ENCODE results near the gene RASGRF2. TPM values are rescaled to one million over a fixed set of nuclear protein-coding genes. Genes with fewer than 3 reads are reported as not detected.

RASGRF2 gene
- total and polyA plus RNA-seq, 2 of the 8 experiments (the other 6 are each of a cell fraction or from before 2014, with no cell fraction given) = 2.6 to 29.5 TPM

DNA sequence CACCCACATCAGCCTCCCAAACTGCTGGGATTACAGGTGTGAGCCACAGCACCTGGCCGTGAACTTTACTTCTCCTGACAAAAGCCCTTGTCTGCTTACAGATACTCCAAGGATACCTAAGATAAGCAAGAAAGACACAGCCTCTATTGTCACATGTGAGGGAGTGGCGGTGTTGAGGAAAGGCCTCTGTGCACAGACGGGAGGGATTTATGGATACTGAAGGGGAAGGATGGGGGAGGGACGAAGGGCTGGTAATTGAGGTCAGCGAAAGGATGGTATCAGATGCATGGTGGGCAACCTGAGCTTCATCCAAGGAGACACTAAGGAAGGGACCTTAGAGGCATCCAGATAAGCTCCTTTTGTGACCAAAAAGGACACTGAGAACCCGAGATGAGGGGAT lies 206.3 kb downstream of the RASGRF2 start (continued):
- TF ChIP-seq, protein P1, sequence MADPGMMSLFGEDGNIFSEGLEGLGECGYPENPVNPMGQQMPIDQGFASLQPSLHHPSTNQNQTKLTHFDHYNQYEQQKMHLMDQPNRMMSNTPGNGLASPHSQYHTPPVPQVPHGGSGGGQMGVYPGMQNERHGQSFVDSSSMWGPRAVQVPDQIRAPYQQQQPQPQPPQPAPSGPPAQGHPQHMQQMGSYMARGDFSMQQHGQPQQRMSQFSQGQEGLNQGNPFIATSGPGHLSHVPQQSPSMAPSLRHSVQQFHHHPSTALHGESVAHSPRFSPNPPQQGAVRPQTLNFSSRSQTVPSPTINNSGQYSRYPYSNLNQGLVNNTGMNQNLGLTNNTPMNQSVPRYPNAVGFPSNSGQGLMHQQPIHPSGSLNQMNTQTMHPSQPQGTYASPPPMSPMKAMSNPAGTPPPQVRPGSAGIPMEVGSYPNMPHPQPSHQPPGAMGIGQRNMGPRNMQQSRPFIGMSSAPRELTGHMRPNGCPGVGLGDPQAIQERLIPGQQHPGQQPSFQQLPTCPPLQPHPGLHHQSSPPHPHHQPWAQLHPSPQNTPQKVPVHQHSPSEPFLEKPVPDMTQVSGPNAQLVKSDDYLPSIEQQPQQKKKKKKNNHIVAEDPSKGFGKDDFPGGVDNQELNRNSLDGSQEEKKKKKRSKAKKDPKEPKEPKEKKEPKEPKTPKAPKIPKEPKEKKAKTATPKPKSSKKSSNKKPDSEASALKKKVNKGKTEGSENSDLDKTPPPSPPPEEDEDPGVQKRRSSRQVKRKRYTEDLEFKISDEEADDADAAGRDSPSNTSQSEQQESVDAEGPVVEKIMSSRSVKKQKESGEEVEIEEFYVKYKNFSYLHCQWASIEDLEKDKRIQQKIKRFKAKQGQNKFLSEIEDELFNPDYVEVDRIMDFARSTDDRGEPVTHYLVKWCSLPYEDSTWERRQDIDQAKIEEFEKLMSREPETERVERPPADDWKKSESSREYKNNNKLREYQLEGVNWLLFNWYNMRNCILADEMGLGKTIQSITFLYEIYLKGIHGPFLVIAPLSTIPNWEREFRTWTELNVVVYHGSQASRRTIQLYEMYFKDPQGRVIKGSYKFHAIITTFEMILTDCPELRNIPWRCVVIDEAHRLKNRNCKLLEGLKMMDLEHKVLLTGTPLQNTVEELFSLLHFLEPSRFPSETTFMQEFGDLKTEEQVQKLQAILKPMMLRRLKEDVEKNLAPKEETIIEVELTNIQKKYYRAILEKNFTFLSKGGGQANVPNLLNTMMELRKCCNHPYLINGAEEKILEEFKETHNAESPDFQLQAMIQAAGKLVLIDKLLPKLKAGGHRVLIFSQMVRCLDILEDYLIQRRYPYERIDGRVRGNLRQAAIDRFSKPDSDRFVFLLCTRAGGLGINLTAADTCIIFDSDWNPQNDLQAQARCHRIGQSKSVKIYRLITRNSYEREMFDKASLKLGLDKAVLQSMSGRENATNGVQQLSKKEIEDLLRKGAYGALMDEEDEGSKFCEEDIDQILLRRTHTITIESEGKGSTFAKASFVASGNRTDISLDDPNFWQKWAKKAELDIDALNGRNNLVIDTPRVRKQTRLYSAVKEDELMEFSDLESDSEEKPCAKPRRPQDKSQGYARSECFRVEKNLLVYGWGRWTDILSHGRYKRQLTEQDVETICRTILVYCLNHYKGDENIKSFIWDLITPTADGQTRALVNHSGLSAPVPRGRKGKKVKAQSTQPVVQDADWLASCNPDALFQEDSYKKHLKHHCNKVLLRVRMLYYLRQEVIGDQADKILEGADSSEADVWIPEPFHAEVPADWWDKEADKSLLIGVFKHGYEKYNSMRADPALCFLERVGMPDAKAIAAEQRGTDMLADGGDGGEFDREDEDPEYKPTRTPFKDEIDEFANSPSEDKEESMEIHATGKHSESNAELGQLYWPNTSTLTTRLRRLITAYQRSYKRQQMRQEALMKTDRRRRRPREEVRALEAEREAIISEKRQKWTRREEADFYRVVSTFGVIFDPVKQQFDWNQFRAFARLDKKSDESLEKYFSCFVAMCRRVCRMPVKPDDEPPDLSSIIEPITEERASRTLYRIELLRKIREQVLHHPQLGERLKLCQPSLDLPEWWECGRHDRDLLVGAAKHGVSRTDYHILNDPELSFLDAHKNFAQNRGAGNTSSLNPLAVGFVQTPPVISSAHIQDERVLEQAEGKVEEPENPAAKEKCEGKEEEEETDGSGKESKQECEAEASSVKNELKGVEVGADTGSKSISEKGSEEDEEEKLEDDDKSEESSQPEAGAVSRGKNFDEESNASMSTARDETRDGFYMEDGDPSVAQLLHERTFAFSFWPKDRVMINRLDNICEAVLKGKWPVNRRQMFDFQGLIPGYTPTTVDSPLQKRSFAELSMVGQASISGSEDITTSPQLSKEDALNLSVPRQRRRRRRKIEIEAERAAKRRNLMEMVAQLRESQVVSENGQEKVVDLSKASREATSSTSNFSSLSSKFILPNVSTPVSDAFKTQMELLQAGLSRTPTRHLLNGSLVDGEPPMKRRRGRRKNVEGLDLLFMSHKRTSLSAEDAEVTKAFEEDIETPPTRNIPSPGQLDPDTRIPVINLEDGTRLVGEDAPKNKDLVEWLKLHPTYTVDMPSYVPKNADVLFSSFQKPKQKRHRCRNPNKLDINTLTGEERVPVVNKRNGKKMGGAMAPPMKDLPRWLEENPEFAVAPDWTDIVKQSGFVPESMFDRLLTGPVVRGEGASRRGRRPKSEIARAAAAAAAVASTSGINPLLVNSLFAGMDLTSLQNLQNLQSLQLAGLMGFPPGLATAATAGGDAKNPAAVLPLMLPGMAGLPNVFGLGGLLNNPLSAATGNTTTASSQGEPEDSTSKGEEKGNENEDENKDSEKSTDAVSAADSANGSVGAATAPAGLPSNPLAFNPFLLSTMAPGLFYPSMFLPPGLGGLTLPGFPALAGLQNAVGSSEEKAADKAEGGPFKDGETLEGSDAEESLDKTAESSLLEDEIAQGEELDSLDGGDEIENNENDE (IDR thresholded peaks at IDR 0.05; ENCODE audit: insufficient replicate concordance, low read length) = no peak
- TF ChIP-seq CBX5 (IDR thresholded peaks at IDR 0.05; ENCODE audit: low read depth, low read length) = no peak
- no peak for TF ChIP-seq SIX5 (IDR thresholded peaks at IDR 0.05; ENCODE audit: low read depth, low read length)
- TF ChIP-seq KDM5A (IDR thresholded peaks at IDR 0.05; ENCODE audit: low read length) = no peak
- no peak for TF ChIP-seq KDM4A (IDR thresholded peaks at IDR 0.05; ENCODE audit: low read depth, low read length, severe bottlenecking)
- no peak for TF ChIP-seq JUN (IDR thresholded peaks at IDR 0.05; ENCODE audit: low read depth, low read length)
- no peak for TF ChIP-seq ZNF274 (IDR thresholded peaks at IDR 0.05; ENCODE audit: borderline replicate concordance, extremely low read depth, low read length)

All from H1 (cell line).